ENCODE data around the gene ADGRL3.
"Not testable (repeated sequence)": the region's sequence is repeated elsewhere in the genome, so short reads cannot be mapped to it uniquely, and the experiment has no call there.

ADGRL3 gene

GRCh38 chr4:61827907-61828391 lies 627.8 kb downstream of the ADGRL3 start:
- no peak overlapping the region for H3K4me3 ChIP-seq (ENCODE audit: control insufficient read depth, low read depth, low read length)
- DNase-seq (ENCODE audit: low read depth) = no peak
- TF ChIP-seq CTCF (conservative IDR thresholded peaks at IDR 0.05; ENCODE audit: control insufficient read depth, insufficient read depth, low read depth, low read length) = no peak

GRCh38 chr4:61828960-61829359 lies 628.8 kb downstream of the ADGRL3 start:
- no peak overlapping the region for H3K4me3 ChIP-seq (ENCODE audit: control insufficient read depth, low read depth, low read length)
- no peak for TF ChIP-seq CTCF (conservative IDR thresholded peaks at IDR 0.05; ENCODE audit: control insufficient read depth, insufficient read depth, low read depth, low read length)
- no peak for DNase-seq (ENCODE audit: low read depth)

- no peak for TF ChIP-seq CTCF (conservative IDR thresholded peaks at IDR 0.05; ENCODE audit: control insufficient read depth, insufficient read depth, low read depth, low read length)
- DNase-seq (ENCODE audit: low read depth) = no peak
These were observed 631.9 kb downstream of the ADGRL3 start for GRCh38 chr4:61831987-61832386.

GRCh38 chr4:61837395-61837794 lies 637.3 kb downstream of the ADGRL3 start:
- no peak for DNase-seq (ENCODE audit: low read depth)
- no peak for TF ChIP-seq CTCF (conservative IDR thresholded peaks at IDR 0.05; ENCODE audit: control insufficient read depth, insufficient read depth, low read depth, low read length)
- H3K4me3 ChIP-seq (ENCODE audit: control insufficient read depth, low read depth, low read length) = no peak overlapping the region

More at GRCh38 chr4:61831987-61832386, 631.9 kb downstream of the ADGRL3 start:
- H3K4me3 ChIP-seq (ENCODE audit: control insufficient read depth, low read depth, low read length) = no peak overlapping the region

GRCh38 chr4:61838072-61838471 lies 637.9 kb downstream of the ADGRL3 start:
- H3K4me3 ChIP-seq (ENCODE audit: control insufficient read depth, low read depth, low read length) = no peak overlapping the region
- no peak for DNase-seq (ENCODE audit: low read depth)
- no peak for TF ChIP-seq CTCF (conservative IDR thresholded peaks at IDR 0.05; ENCODE audit: control insufficient read depth, insufficient read depth, low read depth, low read length)

- no peak overlapping the region for H3K4me3 ChIP-seq (ENCODE audit: control insufficient read depth, low read depth, low read length)
- no peak for TF ChIP-seq CTCF (conservative IDR thresholded peaks at IDR 0.05; ENCODE audit: control insufficient read depth, insufficient read depth, low read depth, low read length)
- DNase-seq (ENCODE audit: low read depth) = no peak
These were observed 641.6 kb downstream of the ADGRL3 start for GRCh38 chr4:61841714-61842113.

- no peak for TF ChIP-seq CTCF (conservative IDR thresholded peaks at IDR 0.05; ENCODE audit: control insufficient read depth, insufficient read depth, low read depth, low read length)
- DNase-seq (ENCODE audit: low read depth) = no peak
- no peak overlapping the region for H3K4me3 ChIP-seq (ENCODE audit: control insufficient read depth, low read depth, low read length)
These were observed 651.0 kb downstream of the ADGRL3 start for GRCh38 chr4:61851126-61851525.

GRCh38 chr4:61852105-61852504 lies 652.0 kb downstream of the ADGRL3 start:
- not testable (repeated sequence) for H3K4me3 ChIP-seq (ENCODE audit: control insufficient read depth, low read depth, low read length); DNase-seq (ENCODE audit: low read depth)
